Right lobe of liver (tissue), 4 donors: ENCODE results near the gene MACROD2.

ENCODE experiments used
- CTCF ChIP-seq, 4 donors: fragments of 200-600 bp in 3 of 4; fragments of 450-650 bp in 1 of 4; IDR thresholded peaks; one replicate each; pipeline versions ENCODE4 v1.5.1 to v1.8.0; 2016 to 2022; ENCODE audit warnings: antibody characterized with exemption in 4 of 4, mild to moderate bottlenecking in 2 of 4
- POLR2A ChIP-seq: fragments of 450-650 bp; IDR thresholded peaks from one replicate; pipeline ENCODE4 v1.6.1; 2017; ENCODE audit warnings: antibody characterized with exemption, mild to moderate bottlenecking
- donor health status: DM: no; HTN: no; CAD: no.
- donor health status: DM: no; HTN: no; CAD: no.
- donor health status: DM: no; HTN: yes; CAD: no.

DNA sequence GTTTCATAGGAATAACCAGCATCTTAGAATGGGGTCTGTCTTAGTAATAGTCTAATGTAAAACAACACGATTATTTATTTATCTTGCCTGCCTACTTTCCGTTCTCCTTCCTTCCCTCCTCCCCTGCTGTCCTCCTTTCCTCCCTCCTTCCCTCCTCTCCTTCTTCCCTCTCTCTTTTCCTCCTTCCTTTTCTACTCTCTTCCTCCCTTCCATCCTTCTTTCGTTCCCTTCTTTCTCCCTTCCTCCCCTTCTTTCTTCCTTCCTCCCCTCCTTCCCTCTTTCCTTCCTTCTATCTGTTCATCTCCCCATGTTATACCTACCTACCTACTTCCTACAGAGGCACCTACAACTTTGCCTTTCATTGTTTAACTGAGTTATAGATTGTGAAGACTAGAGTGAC is 1637.4 kb downstream of the MACROD2 start:
- TF ChIP-seq CTCF (IDR thresholded peaks at IDR 0.05) (no peak), POLR2A (no peak)
